HAP-1 (cell line): Measurements from ENCODE around the gene MALRD1.

Source experiments
- DNase-seq, 2 experiments: peaks; one replicate each; pipeline ENCODE4 v3.0.0-alpha.2; 2016 to 2020; ENCODE audit warnings: low spot score in 2 of 2
- H3K27me3 ChIP-seq: fragments of 250-450 bp; sonication (Bioruptor Pico); 2 replicates; pipeline ENCODE4 v1.5.1; 2020; ENCODE audit warnings: low read depth, mild to moderate bottlenecking, moderate library complexity
- H3K36me3 ChIP-seq: fragments of 250-450 bp; sonication (Bioruptor Pico); replicated peaks from 2 replicates; pipeline ENCODE4 v1.5.1; 2020; ENCODE audit warnings: mild to moderate bottlenecking
- H3K4me1 ChIP-seq: fragments of 250-450 bp; sonication (Bioruptor Pico); 2 replicates; pipeline ENCODE4 v1.5.1; 2020; ENCODE audit warnings: mild to moderate bottlenecking
- H3K4me3 ChIP-seq: fragments of 250-450 bp; sonication (Bioruptor Pico); 2 replicates; pipeline ENCODE4 v1.5.1; 2020; ENCODE audit warnings: mild to moderate bottlenecking, moderate library complexity
- H3K9me3 ChIP-seq: fragments of 250-450 bp; sonication (Bioruptor Pico); 2 replicates; pipeline ENCODE4 v1.5.1; 2020; ENCODE audit warnings: mild to moderate bottlenecking, moderate library complexity
- in situ Hi-C: fragments of 300-500 bp; cut with MboI; formaldehyde crosslinking; loops from 3 replicates; pipeline ENCODE4 v1.14.3; 2020; ENCODE audit warnings: low sequenced_read_pairs, inconsistent platforms, mixed read lengths

Gene MALRD1

GRCh38 chr10:19518109-19518508 is 469.5 kb downstream of the MALRD1 start:
- no peaks in the 10 kb centered on the region for H3K9me3 ChIP-seq
- H3K4me3 ChIP-seq: no peak overlapping the region
- H3K4me1 ChIP-seq: no peaks in the 10 kb centered on the region
- no peaks in the 10 kb centered on the region for H3K27me3 ChIP-seq
- no peaks in the 10 kb centered on the region for H3K36me3 ChIP-seq
- DNase-seq: no peak
- in situ Hi-C loops: no loop called here

- Histone ChIP-seq H3K9me3 (no peaks in the 10 kb centered on the region), H3K27me3 (no peaks in the 10 kb centered on the region), H3K4me3 (no peak overlapping the region), H3K4me1 (no peaks in the 10 kb centered on the region), H3K36me3 (no peaks in the 10 kb centered on the region)
- in situ Hi-C loops: no loop called here
- no peak for DNase-seq
Observed at GRCh38 chr10:19518632-19519031, 470.0 kb downstream of the MALRD1 start.

- H3K36me3 ChIP-seq: no peaks in the 10 kb centered on the region
- H3K9me3 ChIP-seq: no peaks in the 10 kb centered on the region
- H3K4me3 ChIP-seq: no peak overlapping the region
- no peaks in the 10 kb centered on the region for H3K27me3 ChIP-seq
- DNase-seq: no peak
- H3K4me1 ChIP-seq: no peaks in the 10 kb centered on the region
- in situ Hi-C loops: no loop called here
Observed at GRCh38 chr10:19531324-19531723, 482.7 kb downstream of the MALRD1 start.

DNA sequence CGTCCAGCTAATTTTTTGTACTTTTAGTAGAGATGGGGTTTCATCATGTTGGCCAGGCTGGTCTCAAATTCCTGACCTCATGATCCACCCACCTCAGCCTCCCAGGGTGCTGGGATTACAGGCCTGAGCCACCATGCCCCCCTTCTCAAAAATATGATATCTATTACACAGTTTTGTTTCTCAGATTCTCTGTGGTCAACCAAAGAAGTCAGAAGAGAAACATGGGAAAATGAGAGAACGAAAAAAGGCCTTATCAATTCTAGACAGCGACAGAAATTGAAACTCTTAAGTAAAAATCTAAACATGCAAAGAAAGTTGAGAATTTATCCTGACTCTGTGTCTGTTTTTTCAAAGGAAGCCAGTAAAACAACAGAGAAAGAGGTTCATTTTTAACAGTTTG is 483.8 kb downstream of the MALRD1 start:
- in situ Hi-C loops: no loop called here
- Histone ChIP-seq H3K27me3 (no peaks in the 10 kb centered on the region), H3K4me3 (no peak overlapping the region), H3K4me1 (no peaks in the 10 kb centered on the region), H3K36me3 (no peaks in the 10 kb centered on the region), H3K9me3 (no peaks in the 10 kb centered on the region)
- no peak for DNase-seq

DNA sequence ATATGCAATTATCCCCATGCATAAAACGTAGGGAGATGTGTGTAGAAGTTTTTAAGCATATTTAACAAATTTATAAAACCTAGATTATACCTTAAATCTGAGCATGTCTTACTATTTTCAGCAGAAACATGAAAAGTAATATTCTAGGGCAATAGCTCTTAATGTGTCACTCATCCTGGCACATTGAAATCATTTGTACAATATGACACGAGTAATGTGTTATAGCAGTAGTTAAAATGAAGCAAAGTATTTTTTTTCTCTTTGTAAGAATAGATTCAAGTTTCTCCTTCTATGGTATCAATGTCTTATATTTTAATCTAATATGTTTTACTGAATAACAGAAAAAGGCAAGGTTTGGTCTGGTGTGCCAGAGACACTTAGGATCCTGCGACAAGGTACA is 492.7 kb downstream of the MALRD1 start:
- in situ Hi-C loops: no loop called here
- Histone ChIP-seq H3K27me3 (no peaks in the 10 kb centered on the region), H3K4me3 (no peak overlapping the region), H3K36me3 (no peaks in the 10 kb centered on the region), H3K9me3 (no peaks in the 10 kb centered on the region), H3K4me1 (no peaks in the 10 kb centered on the region)
- DNase-seq: no peak

- no peak overlapping the region for H3K4me3 ChIP-seq
- no peaks in the 10 kb centered on the region for H3K9me3 ChIP-seq
- no peak for DNase-seq
- no peaks in the 10 kb centered on the region for H3K36me3 ChIP-seq
- no peaks in the 10 kb centered on the region for H3K27me3 ChIP-seq
- in situ Hi-C loops: no loop called here
- H3K4me1 ChIP-seq: no peaks in the 10 kb centered on the region
Observed at GRCh38 chr10:19546224-19546623, 497.6 kb downstream of the MALRD1 start.

GRCh38 chr10:19549503-19549902 is 500.9 kb downstream of the MALRD1 start:
- Histone ChIP-seq H3K4me3 (no peak overlapping the region), H3K36me3 (no peaks in the 10 kb centered on the region), H3K9me3 (no peaks in the 10 kb centered on the region), H3K4me1 (no peaks in the 10 kb centered on the region), H3K27me3 (no peaks in the 10 kb centered on the region)
- DNase-seq: no peak
- in situ Hi-C loops: no loop called here

DNA sequence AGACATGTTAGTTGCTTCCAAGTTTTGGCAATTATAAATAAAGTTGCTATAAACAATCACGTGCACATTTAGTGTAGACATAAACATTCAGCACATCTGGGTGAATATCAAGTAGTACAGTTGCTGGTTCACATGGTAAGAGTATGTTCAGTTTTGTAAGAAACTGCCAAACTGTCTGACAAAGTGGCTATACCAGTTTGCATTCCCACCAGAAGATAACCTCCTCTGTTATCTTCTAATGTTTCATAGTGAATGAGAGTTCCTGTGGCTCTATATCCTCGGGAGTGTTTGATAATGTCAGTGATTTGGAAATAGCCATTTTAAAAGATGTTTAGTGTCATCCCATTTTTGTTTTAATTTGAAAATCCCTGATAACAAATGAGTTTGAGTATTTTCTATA is 508.1 kb downstream of the MALRD1 start:
- Histone ChIP-seq H3K36me3 (no peaks in the 10 kb centered on the region), H3K4me3 (no peak overlapping the region), H3K9me3 (no peaks in the 10 kb centered on the region), H3K4me1 (no peaks in the 10 kb centered on the region), H3K27me3 (no peaks in the 10 kb centered on the region)
- DNase-seq: no peak
- in situ Hi-C loops: no loop called here

GRCh38 chr10:19561181-19561580 is 512.6 kb downstream of the MALRD1 start:
- Histone ChIP-seq H3K4me3 (no peak overlapping the region), H3K36me3 (no peaks in the 10 kb centered on the region), H3K9me3 (no peaks in the 10 kb centered on the region), H3K27me3 (no peaks in the 10 kb centered on the region), H3K4me1 (no peaks in the 10 kb centered on the region)
- in situ Hi-C loops: no loop called here
- no peak for DNase-seq

- Histone ChIP-seq H3K36me3 (no peaks in the 10 kb centered on the region), H3K4me1 (no peaks in the 10 kb centered on the region), H3K4me3 (no peak overlapping the region), H3K9me3 (no peaks in the 10 kb centered on the region), H3K27me3 (no peaks in the 10 kb centered on the region)
- DNase-seq: no peak
- in situ Hi-C loops: no loop called here
Observed at GRCh38 chr10:19563388-19564141, 515.0 kb downstream of the MALRD1 start.

DNA sequence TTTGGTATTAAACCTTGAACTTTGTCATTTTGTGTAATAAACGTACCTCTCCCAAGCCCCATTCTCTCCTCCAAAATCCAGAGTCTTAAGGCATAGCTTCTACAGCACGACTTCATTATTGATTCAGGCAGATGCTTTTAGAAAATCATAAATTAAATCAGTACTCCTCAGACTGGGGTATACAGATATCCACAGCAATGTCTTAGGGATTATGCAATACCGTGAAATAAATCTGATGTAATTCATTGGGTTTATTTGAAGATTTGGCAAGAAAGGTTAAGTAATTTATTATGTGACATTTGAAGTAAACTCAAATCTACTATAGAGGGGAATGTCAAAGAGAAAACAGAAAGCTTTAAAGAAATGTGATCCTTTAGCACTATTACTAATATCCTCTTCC is 521.5 kb downstream of the MALRD1 start:
- DNase-seq: no peak
- H3K9me3 ChIP-seq: no peaks in the 10 kb centered on the region
- no peak overlapping the region for H3K4me3 ChIP-seq
- H3K27me3 ChIP-seq: no peaks in the 10 kb centered on the region
- H3K4me1 ChIP-seq: no peaks in the 10 kb centered on the region
- no peaks in the 10 kb centered on the region for H3K36me3 ChIP-seq
- in situ Hi-C loops: no loop called here

- Histone ChIP-seq H3K27me3 (no peaks in the 10 kb centered on the region), H3K4me3 (no peak overlapping the region), H3K36me3 (no peaks in the 10 kb centered on the region), H3K9me3 (no peaks in the 10 kb centered on the region), H3K4me1 (no peaks in the 10 kb centered on the region)
- in situ Hi-C loops: no loop called here
- DNase-seq: no peak
Observed at GRCh38 chr10:19570991-19571390, 522.4 kb downstream of the MALRD1 start.

DNA sequence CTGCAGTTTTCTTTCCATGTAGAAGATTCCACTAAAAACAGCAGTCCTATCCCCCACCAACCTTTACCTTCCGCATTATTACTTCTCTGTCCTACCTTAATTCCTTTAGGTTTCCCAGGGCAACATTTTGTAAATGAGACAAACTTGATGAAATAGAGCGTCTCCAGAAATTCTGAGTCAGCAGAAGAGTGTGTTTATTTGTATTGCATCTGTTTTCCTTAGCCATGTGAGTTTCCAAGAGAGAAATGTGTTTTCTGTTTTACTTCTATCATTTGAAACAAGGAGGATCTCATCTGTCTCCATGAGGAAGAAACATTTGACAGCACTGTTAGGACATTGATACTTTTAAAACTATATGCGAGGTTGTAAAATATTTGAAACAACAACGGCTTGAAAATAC is 523.5 kb downstream of the MALRD1 start:
- in situ Hi-C loops: no loop called here
- Histone ChIP-seq H3K36me3 (no peaks in the 10 kb centered on the region), H3K4me1 (no peaks in the 10 kb centered on the region), H3K4me3 (no peak overlapping the region), H3K27me3 (no peaks in the 10 kb centered on the region), H3K9me3 (no peaks in the 10 kb centered on the region)
- no peak for DNase-seq

- no peaks in the 10 kb centered on the region for H3K4me1 ChIP-seq
- H3K4me3 ChIP-seq: no peak overlapping the region
- no peaks in the 10 kb centered on the region for H3K9me3 ChIP-seq
- in situ Hi-C loops: no loop called here
- H3K27me3 ChIP-seq: no peaks in the 10 kb centered on the region
- no peak for DNase-seq
- H3K36me3 ChIP-seq: no peaks in the 10 kb centered on the region
Observed at GRCh38 chr10:19576576-19576975, 528.0 kb downstream of the MALRD1 start.

DNA sequence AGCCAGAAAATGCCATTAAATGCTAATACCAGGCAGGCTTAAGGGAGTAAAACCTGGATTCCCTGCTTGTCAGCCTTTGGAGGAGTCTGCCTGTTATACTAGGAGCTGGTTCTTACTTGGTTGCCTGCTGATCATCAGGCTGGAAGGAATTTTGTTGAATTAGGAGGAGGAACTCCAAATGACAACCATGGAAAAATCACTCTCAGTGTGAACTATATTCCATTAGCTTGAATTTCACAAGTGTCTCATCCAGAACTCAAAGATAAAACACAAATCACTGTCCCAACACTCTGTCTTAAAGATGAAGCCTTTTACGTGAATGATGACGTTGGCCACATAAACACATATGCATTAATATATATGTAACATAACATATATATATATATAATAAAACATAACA is 528.8 kb downstream of the MALRD1 start:
- Histone ChIP-seq H3K4me3 (no peak overlapping the region), H3K9me3 (no peaks in the 10 kb centered on the region), H3K36me3 (no peaks in the 10 kb centered on the region), H3K4me1 (no peaks in the 10 kb centered on the region), H3K27me3 (no peaks in the 10 kb centered on the region)
- in situ Hi-C loops: no loop called here
- DNase-seq: no peak
